Hepatocyte (in vitro differentiated cells): ENCODE data around the gene CRTAC1. TPM values are rescaled to one million over a fixed set of nuclear protein-coding genes. Genes with fewer than 3 reads are reported as not detected.

Source experiments
- DNase-seq: peaks from one replicate; pipeline ENCODE4 v3.0.0-alpha.2; 2016; ENCODE audit warnings: low spot score
- H2AFZ ChIP-seq: fragments of 200-600 bp; sonication (generic); 2 replicates; pipeline ENCODE4 v1.6.0; 2016; ENCODE audit warnings: antibody characterized with exemption, mild to moderate bottlenecking
- H3K27ac ChIP-seq: fragments of 200-600 bp; sonication (generic); 2 replicates; pipeline ENCODE4 v1.5.1; 2016; ENCODE audit warnings: mild to moderate bottlenecking
- H3K27me3 ChIP-seq: fragments of 200-600 bp; sonication (generic); 2 replicates; pipeline ENCODE4 v1.6.1; 2016
- H3K36me3 ChIP-seq: fragments of 200-600 bp; sonication (generic); replicated peaks from 2 replicates; pipeline ENCODE4 v1.5.1; 2016; ENCODE audit warnings: low read depth; ENCODE audit not compliant: insufficient read depth
- H3K4me1 ChIP-seq: fragments of 200-600 bp; sonication (generic); 2 replicates; pipeline ENCODE4 v1.5.1; 2016; ENCODE audit warnings: mild to moderate bottlenecking, moderate library complexity; ENCODE audit not compliant: insufficient read depth
- H3K4me2 ChIP-seq: fragments of 200-600 bp; sonication (generic); 2 replicates; pipeline ENCODE4 v1.6.0; 2016
- H3K4me3 ChIP-seq: fragments of 200-600 bp; sonication (generic); 2 replicates; pipeline ENCODE4 v1.5.1; 2016; ENCODE audit warnings: mild to moderate bottlenecking
- H3K79me2 ChIP-seq: fragments of 200-600 bp; sonication (generic); 2 replicates; pipeline ENCODE4 v1.6.0; 2017; ENCODE audit warnings: mild to moderate bottlenecking
- H3K9me2 ChIP-seq: fragments of 200-600 bp; sonication (generic); replicated peaks from 2 replicates; pipeline ENCODE4 v1.6.0; 2017; ENCODE audit warnings: mild to moderate bottlenecking; ENCODE audit not compliant: insufficient read depth
- H3K9me3 ChIP-seq: fragments of 200-600 bp; sonication (generic); 2 replicates; pipeline ENCODE4 v1.5.1; 2016; ENCODE audit warnings: low read depth, mild to moderate bottlenecking
- H4K20me1 ChIP-seq: fragments of 200-600 bp; sonication (generic); 2 replicates; pipeline ENCODE4 v1.6.0; 2016; ENCODE audit warnings: mild to moderate bottlenecking; ENCODE audit not compliant: insufficient read depth, poor library complexity, severe bottlenecking
- EZH2 ChIP-seq: fragments of 200-600 bp; sonication (generic); IDR thresholded peaks from 2 replicates; pipeline ENCODE4 v1.6.1; 2016; ENCODE audit warnings: antibody characterized with exemption, mild to moderate bottlenecking, borderline replicate concordance
- EZH2phosphoT487 ChIP-seq: fragments of 200-600 bp; sonication (generic); IDR thresholded peaks from one replicate; pipeline ENCODE4 v1.6.1; 2018; ENCODE audit warnings: antibody characterized with exemption, mild to moderate bottlenecking, low read depth, moderate library complexity; ENCODE audit not compliant: unreplicated experiment, severe bottlenecking
- WGBS: methylation state at CpG from one replicate; pipeline ENCODE4 v1.1.6; 2016; ENCODE audit warnings: low lambda C conversion rate; ENCODE audit errors: missing lambda C conversion rate; 5-methylcytosine and 5-hydroxymethylcytosine counted together
- polyA plus RNA-seq: library from polyadenylated mRNA; unstranded; fragments of >200 nt; fragmentation: Nextera tagmentation; extraction: Ambion mirVana; gene quantifications from 2 replicates; pipeline ENCODE4 v1.2.1, GENCODE V29; 2016
- total RNA-seq: library from RNA; depleted of rRNA; stranded (reverse); fragments of >200 nt; gene quantifications from 2 replicates; pipeline ENCODE4 v1.2.3, GENCODE V29; 2014
- TF ChIP-seq, protein P1 (sequence below): fragments of 200-600 bp; sonication (generic); IDR thresholded peaks from 2 replicates; pipeline ENCODE4 v1.5.1; 2016; ENCODE audit warnings: antibody characterized with exemption, mild to moderate bottlenecking; ENCODE audit not compliant: poor library complexity

CRTAC1 gene
- total and polyA plus RNA-seq, 2 experiments from 2014 or later = 0.47 to 0.76 TPM

DNA sequence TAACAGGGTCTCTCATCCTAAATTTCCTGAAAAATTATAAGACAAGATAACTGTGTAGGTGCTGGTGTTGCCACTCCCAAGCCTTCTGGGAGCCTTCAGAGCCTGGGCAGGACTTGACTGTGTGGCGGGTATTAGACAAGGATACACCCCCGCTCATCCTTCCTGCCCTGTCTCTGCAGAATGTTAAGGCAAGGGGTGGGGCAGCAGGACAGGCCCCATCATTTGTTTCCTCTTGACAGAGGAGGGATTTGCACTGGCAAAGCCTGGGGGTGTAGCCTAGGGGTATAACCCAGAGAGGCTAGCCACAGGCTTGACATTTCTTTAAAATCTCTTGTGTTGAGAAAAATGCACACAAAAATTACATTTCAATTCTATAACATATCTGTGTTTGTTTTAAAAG lies 117.2 kb downstream of the CRTAC1 start:
- no peak overlapping the region for H3K4me3 ChIP-seq
- no peaks in the 10 kb centered on the region for H3K4me1 ChIP-seq
- 63% methylated on average over 2 of the region's 2 CpGs for WGBS
- no peak overlapping the region for H3K27ac ChIP-seq
- H2AFZ ChIP-seq = no peak overlapping the region
- H3K4me2 ChIP-seq = no peak overlapping the region
- TF ChIP-seq EZH2 (no peak), EZH2phosphoT487 (no peak)
- TF ChIP-seq, protein P1, sequence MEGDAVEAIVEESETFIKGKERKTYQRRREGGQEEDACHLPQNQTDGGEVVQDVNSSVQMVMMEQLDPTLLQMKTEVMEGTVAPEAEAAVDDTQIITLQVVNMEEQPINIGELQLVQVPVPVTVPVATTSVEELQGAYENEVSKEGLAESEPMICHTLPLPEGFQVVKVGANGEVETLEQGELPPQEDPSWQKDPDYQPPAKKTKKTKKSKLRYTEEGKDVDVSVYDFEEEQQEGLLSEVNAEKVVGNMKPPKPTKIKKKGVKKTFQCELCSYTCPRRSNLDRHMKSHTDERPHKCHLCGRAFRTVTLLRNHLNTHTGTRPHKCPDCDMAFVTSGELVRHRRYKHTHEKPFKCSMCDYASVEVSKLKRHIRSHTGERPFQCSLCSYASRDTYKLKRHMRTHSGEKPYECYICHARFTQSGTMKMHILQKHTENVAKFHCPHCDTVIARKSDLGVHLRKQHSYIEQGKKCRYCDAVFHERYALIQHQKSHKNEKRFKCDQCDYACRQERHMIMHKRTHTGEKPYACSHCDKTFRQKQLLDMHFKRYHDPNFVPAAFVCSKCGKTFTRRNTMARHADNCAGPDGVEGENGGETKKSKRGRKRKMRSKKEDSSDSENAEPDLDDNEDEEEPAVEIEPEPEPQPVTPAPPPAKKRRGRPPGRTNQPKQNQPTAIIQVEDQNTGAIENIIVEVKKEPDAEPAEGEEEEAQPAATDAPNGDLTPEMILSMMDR = no peak
- H3K79me2 ChIP-seq = no peaks in the 10 kb centered on the region
- no peaks in the 10 kb centered on the region for H3K9me3 ChIP-seq
- H3K36me3 ChIP-seq = no peaks in the 10 kb centered on the region
- peaks cover 20% of the 10 kb centered on the region for H3K27me3 ChIP-seq
- no peaks in the 10 kb centered on the region for H4K20me1 ChIP-seq
- no peak for DNase-seq
- no peaks in the 10 kb centered on the region for H3K9me2 ChIP-seq

DNA sequence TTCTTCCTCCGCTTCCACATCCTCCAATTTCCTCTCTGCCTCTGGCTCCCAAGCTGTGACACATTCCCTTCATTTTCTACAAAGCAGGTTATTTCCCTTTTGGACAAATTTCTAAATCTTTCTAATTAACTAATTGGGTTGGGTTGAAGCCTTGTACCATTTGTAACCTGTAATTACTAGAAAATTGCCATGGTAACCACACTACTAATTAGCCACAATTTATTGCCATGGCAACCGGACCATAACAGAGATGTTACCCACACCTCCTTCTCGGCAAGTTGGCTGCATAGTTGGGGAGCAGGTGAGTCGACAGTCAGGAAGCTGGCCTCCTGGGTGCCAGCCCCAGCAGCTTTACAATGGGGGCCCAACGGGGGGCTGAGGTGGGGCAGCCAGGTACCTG lies 119.2 kb downstream of the CRTAC1 start:
- no peak for DNase-seq
- H3K79me2 ChIP-seq = no peaks in the 10 kb centered on the region
- no peak for TF ChIP-seq EZH2
- TF ChIP-seq, protein P1 = no peak
- TF ChIP-seq EZH2phosphoT487 = no peak
- no peak overlapping the region for H3K27ac ChIP-seq
- WGBS = 77% methylated on average over 5 of the region's 5 CpGs
- peaks cover 14% of the 10 kb centered on the region for H3K27me3 ChIP-seq
- no peak overlapping the region for H3K4me3 ChIP-seq
- H3K4me2 ChIP-seq = no peak overlapping the region
- no peaks in the 10 kb centered on the region for H3K9me2 ChIP-seq
- no peaks in the 10 kb centered on the region for H3K4me1 ChIP-seq
- H3K9me3 ChIP-seq = no peaks in the 10 kb centered on the region
- no peaks in the 10 kb centered on the region for H4K20me1 ChIP-seq
- H2AFZ ChIP-seq = no peak overlapping the region
- H3K36me3 ChIP-seq = no peaks in the 10 kb centered on the region

DNA sequence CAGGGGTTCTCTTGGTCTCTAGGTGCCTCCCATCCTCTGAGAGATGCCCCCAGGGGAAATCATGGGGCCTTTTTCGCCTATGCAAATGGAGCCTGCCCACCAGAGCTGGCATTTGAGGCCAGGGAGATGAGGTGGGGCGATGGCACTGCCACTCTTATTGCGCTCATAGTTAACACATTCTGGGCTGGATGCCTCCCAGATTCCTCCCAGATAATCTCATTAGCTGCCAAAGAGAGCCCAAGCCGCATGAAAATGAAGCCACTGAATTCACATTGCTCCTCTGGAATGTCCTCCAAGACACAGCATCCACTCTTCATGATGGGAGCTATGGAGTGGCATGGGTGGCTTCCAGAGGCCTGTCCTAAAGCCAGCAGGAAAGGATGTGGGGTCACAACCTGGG lies 119.8 kb downstream of the CRTAC1 start:
- Histone ChIP-seq H3K4me2 (no peak overlapping the region), H3K4me3 (no peak overlapping the region), H4K20me1 (no peaks in the 10 kb centered on the region), H3K27ac (no peak overlapping the region), H3K9me2 (no peaks in the 10 kb centered on the region), H3K9me3 (no peaks in the 10 kb centered on the region), H3K79me2 (no peaks in the 10 kb centered on the region), H3K27me3 (peaks cover 14% of the 10 kb centered on the region), H2AFZ (no peak overlapping the region), H3K36me3 (no peaks in the 10 kb centered on the region), H3K4me1 (no peaks in the 10 kb centered on the region)
- no peak for DNase-seq
- 85% methylated on average over 4 of the region's 4 CpGs for WGBS
- TF ChIP-seq EZH2phosphoT487 (no peak), EZH2 (no peak)
- TF ChIP-seq, protein P1 = no peak

DNA sequence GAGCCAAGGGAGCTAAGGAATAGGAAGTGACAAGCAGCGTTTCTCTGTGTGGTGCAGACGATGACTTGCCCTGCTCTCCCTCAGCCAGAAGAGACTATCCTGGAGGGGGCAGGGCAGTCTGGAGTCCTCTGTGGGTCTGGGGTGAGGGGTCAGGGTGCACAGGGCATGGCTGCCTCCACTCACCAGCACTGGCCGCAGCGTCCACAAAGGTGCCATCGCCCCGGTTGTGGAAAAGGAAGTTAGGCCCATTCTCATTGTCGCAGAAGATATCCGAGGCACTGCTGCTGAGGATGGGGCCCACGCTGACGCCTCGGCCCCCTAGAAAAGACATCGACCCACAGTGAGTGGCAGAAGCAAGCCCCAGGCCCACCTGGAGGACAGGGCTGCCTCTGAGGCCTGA lies 122.6 kb downstream of the CRTAC1 start:
- H4K20me1 ChIP-seq = no peaks in the 10 kb centered on the region
- no peaks in the 10 kb centered on the region for H3K79me2 ChIP-seq
- TF ChIP-seq EZH2 (no peak), EZH2phosphoT487 (no peak)
- TF ChIP-seq, protein P1 = no peak
- no peak overlapping the region for H3K4me2 ChIP-seq
- no peaks in the 10 kb centered on the region for H3K4me1 ChIP-seq
- H3K27me3 ChIP-seq = peaks cover 14% of the 10 kb centered on the region
- no peak overlapping the region for H3K4me3 ChIP-seq
- H3K27ac ChIP-seq = no peak overlapping the region
- no peaks in the 10 kb centered on the region for H3K9me2 ChIP-seq
- H3K36me3 ChIP-seq = no peaks in the 10 kb centered on the region
- H2AFZ ChIP-seq = no peak overlapping the region
- H3K9me3 ChIP-seq = no peaks in the 10 kb centered on the region
- no peak for DNase-seq
- WGBS = 92% methylated on average over 12 of the region's 12 CpGs
